ENCODE measurements around the gene CFAP410. TPM values are rescaled to one million over a fixed set of nuclear protein-coding genes. Genes with fewer than 3 reads are reported as not detected.

CFAP410 gene
- total RNA-seq, 4 donors from 2014 or later, result 18.5 to 35.3 (median 23.6) TPM

GRCh38 chr21:44379991-44380865, 41.0 kb upstream of the CFAP410 start:
- TF ChIP-seq, protein P1, sequence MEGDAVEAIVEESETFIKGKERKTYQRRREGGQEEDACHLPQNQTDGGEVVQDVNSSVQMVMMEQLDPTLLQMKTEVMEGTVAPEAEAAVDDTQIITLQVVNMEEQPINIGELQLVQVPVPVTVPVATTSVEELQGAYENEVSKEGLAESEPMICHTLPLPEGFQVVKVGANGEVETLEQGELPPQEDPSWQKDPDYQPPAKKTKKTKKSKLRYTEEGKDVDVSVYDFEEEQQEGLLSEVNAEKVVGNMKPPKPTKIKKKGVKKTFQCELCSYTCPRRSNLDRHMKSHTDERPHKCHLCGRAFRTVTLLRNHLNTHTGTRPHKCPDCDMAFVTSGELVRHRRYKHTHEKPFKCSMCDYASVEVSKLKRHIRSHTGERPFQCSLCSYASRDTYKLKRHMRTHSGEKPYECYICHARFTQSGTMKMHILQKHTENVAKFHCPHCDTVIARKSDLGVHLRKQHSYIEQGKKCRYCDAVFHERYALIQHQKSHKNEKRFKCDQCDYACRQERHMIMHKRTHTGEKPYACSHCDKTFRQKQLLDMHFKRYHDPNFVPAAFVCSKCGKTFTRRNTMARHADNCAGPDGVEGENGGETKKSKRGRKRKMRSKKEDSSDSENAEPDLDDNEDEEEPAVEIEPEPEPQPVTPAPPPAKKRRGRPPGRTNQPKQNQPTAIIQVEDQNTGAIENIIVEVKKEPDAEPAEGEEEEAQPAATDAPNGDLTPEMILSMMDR (IDR thresholded peaks at IDR 0.05), result no peak
- DNase-seq (ENCODE audit: low spot score) (no peak), ATAC-seq (ENCODE audit: low FRiP score) (no peak)

DNA sequence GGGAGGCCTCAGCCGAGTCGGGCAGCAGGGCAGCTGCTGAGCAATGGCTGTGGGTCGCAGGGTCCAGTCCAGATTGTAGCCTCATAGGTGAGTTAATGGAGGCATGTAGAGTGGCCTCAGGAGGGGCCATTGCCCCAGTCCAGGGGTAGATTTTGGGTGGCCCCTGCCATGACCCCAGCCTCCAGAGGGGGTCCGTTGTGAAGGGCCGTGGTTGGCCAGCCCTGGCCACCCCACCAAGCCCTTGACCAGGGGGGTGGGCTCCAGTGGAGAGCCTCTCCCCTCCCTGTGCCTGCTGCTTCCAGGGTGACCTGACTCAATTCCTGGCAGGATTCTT, 40.3 kb upstream of the CFAP410 start:
- ATAC-seq (ENCODE audit: low FRiP score), result no peak
- TF ChIP-seq, protein P1 (IDR thresholded peaks at IDR 0.05), result no peak
- DNase-seq (ENCODE audit: low spot score), result no peak

DNA sequence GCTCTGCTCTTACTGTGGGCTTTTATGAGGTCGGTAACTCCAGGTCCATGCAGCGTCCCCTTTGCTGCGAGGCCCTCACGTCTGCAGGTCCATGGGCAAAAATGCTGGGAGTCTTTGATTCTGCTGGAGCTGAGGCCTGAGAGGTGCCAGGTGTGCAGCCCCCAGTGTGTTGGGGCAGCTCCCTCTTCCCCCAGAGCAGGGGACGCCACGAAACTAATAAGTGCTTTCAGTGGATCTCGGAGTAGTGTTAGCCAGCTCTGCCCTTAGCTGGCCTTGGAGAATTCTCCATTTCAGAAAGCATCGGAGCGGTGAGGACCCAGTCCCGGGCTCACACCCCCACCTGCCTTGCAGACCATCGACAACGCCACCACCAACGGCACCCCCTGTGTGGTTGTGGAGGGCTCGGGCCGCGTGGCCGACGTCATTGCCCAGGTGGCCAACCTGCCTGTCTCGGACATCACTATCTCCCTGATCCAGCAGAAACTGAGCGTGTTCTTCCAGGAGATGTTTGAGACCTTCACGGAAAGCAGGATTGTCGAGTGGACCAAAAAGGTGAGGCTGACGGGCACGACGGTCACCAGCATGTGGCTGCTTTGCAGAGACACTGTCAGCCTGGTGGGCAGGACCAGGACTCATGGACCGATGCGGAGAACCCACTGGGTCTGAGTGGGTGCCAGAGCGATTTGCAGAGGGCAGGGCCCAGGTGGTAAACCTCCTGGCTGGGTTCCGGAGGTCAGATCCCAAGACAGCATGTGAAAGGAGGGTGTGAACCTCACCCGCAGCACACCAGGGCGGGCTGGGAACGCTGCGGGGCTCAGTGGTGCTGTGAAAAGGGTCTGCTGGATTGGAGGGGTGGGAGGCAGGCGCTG, 39.7 kb upstream of the CFAP410 start:
- no peak for ATAC-seq (ENCODE audit: low FRiP score)
- DNase-seq (ENCODE audit: low spot score), result no peak
- TF ChIP-seq, protein P1 (IDR thresholded peaks at IDR 0.05), result no peak

DNA sequence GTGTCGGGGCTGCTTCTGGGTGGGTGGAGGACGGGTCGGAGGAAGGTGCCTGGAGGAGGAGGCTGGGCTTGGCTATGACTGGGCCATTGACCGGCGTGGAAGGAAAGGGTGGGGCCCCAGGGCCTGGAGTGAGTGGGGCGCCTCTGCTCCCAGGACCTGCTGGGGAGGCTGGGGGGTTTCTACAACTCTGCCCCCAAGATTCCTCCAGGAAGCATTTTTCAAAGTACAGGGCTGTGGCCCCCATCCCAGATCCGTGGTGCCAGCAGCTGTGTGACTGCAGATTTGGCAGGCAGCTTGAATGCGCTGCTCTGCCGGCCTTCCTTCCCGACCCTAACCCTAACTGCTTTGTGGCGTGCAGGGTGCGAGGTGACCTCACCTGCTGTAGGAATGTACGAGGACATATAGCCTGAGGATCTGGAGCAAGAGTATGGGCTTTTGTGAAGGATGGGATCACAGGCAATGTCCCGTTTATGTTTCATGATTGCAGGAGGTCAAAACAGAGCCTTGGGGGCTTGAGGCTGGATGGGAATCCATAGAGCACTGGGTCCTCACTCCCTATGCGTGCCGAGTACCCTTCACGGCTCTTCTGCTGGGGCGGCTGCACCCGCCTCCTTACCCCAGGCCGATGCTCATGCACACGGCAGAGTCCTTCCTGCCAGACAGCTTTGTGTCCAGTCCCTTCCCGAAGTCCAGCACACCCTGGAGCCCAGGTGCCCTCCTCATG, 38.9 kb upstream of the CFAP410 start:
- TF ChIP-seq, protein P1 (IDR thresholded peaks at IDR 0.05), result no peak
- ATAC-seq (ENCODE audit: low FRiP score) (no peak), DNase-seq (ENCODE audit: low spot score) (no peak)

GRCh38 chr21:44377201-44377921, 38.2 kb upstream of the CFAP410 start:
- TF ChIP-seq, protein P1 (IDR thresholded peaks at IDR 0.05), result no peak
- no peak for DNase-seq (ENCODE audit: low spot score)
- ATAC-seq (ENCODE audit: low FRiP score), result no peak

DNA sequence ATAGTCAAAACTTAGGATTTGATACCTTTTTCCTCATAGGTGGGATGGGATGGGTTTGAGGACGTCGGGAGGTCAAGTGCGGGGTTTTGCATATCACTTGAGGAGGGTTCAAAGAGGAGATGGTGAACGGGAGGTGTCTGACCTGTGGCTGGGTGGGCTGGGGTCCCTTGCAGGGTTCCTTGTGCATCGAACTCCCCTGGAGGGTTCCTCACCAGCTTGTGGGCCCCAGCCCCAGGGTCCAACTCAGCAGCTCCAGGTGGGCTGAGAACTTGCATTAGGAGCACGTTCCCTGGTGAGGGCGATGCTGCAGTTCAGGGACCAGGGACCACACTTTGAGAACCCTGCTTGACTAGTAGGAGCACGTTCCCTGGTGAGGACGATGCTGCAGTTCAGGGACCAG, 37.4 kb upstream of the CFAP410 start:
- ATAC-seq (ENCODE audit: low FRiP score) (no peak), DNase-seq (ENCODE audit: low spot score) (no peak)
- TF ChIP-seq, protein P1 (IDR thresholded peaks at IDR 0.05), result no peak

Measured in omental fat pad (tissue), 4 donors.